RPMI7951 (cell line): ENCODE measurements around the gene TIAM2. TPM values are rescaled to one million over a fixed set of nuclear protein-coding genes. Genes with fewer than 3 reads are reported as not detected.
A peak's percentile ranks its signal among the peaks of the same experiment; 100 is the strongest.

Source experiments
- DNase-seq: peaks from one replicate; pipeline ENCODE4 v3.0.0-alpha.2; 2012; ENCODE audit warnings: low read depth
- total RNA-seq: library from RNA; depleted of rRNA; stranded (reverse); fragments of >200 nt; shearing (Covaris generic); gene quantifications from 2 replicates; pipeline ENCODE4 v1.2.3, GENCODE V29; 2014

The TIAM2 gene
- total RNA-seq, 1 experiment from 2014 or later, result 18.3 TPM

DNA sequence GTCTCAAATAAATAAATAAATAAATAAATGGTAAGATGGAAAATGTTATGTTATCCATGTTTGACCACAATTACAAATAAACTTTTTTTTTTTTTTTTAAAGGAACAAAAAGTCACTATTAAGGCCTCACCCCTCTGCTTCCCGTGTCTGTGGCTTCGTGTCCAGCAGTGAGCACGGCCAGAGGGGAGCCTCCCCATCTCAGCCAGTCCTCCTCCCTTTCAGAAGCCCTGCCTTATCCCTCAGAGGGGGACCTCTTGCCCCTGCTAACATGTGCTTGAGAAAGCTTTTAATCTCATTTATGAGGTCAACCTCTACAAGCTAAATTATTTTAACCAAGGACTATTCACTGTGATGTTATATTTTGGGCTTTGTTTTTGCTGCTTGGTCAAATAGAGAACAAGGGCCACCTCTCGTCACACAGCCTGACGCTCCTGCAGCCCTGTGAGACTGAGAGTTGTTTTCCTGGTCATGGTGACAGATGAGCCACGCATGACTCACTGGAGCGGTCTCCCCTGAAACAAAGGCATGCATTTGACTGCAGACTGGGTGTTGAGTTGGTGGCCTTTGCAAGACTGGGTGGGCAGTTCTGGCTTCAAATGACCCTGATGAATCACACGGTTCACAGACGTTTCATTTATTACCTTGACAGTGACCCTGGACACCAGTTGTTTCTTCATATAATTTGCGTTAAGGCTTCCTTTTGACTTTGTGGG is 131.8 kb downstream of the TIAM2 start:
- peak; percentile 95 for DNase-seq

DNA sequence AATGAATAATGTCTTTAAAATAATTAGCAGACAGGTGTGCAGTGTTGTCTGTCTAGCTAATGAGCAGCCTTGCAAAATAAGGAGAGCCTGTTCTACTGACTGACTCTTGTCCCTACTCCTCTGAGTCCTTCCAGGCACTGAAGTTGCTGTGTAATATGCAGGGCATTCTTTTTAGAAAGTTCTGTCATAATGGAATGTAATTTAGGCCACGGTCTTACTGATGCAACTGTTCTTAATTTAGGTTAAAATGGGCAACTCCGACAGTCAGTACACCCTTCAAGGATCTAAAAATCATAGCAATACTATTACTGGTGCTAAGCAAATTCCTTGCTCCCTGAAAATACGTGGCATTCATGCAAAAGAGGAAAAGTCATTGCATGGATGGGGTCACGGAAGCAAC is 133.9 kb downstream of the TIAM2 start:
- no peak for DNase-seq

DNA sequence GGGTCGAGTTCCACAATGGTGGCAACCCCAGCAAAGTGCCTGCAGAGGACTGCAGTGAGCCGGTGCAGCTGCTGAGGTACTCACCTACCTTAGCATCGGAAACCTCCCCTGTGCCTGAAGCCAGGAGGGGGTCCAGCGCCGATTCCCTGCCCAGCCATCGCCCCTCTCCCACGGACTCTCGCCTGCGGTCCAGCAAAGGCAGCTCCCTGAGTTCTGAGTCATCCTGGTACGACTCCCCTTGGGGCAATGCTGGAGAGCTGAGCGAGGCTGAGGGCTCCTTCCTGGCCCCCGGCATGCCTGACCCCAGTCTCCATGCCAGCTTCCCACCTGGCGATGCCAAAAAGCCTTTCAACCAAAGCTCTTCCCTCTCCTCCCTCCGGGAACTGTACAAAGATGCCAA is 134.6 kb downstream of the TIAM2 start:
- DNase-seq, result no peak

DNA sequence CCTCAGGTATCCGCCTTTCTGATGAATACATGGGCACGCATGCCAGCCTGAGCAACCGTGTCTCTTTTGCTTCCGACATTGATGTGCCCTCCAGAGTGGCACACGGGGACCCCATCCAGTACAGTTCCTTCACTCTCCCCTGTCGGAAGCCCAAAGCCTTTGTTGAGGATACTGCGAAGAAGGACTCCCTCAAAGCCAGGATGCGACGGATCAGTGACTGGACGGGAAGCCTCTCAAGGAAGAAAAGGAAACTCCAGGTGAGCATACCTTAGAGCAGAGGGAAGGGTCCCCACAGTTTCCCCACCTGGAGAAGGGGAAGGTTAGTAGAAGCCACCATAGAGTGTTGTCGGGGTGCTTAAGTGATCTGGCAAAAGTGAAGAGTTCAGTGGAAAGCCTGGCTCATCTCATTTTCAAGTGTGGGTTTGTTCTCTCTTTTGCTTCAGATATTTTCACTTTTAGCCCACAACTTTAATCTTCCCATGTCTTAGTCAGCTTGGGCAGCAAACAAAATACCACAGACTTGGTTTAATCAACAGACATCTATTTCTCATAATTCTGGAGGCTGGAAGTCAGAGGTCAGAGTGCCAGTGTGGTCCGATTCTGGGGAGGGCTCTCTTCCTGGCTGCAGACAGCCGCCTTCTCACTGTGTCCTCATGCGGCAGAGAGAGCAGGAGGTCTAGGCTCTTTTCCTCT is 135.2 kb downstream of the TIAM2 start:
- no peak for DNase-seq

DNA sequence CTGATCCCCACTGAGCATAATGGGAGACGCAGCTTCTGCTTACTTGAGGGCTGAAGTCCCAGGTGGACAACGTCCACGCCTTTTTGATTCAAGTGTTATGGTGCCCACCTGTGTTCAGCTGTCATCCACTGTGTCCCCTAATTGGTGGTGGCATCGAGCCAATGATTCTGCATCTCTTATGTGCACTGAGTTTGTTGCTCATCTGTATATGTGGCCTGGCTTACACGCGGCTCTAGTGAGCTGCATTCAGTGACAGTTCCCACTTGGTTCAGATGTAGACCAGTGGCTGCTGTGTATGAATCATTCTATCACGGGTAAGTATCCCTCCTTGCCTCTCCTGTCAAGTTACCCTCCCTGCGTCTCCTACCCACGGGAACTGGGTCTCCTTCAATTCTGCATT is 137.5 kb downstream of the TIAM2 start:
- no peak for DNase-seq

DNA sequence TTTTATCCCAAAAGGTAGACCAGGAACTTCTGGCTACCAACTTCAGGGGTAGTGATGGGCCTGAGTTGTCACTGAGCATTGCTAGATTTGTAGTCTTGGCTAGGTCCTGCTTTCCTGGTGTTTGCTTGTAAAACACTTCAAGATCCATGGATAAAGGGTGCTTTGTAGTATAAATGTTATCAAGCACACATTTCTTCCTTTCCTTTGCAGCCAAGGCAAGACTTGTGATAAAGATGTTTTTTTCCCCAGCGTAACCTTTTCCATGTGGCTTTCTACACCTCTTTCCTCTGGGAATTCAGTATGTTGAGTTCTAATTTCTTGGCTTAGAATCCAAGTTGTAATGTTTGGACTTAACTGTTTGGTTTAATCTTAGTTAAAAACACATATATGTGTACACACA is 145.9 kb downstream of the TIAM2 start:
- DNase-seq, result no peak

DNA sequence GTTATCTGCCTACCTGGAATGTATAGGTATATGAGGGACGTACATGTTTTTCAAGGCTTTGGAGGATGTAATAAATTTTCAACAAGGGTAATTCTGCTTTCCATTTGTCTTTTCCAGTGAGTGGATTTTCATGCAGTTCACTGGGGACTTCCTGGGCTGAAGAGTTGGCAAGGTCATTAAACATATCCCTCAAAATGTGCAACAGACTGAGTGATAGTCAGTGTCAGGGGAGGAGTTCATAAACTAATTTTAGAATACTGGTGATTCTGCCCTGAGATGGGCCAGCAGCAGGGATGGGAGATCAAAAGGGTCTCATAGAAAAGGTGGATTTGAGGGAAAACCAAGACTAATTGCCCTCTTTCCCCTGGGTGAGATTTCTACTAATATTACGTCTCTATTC is 146.4 kb downstream of the TIAM2 start:
- DNase-seq, result no peak

DNA sequence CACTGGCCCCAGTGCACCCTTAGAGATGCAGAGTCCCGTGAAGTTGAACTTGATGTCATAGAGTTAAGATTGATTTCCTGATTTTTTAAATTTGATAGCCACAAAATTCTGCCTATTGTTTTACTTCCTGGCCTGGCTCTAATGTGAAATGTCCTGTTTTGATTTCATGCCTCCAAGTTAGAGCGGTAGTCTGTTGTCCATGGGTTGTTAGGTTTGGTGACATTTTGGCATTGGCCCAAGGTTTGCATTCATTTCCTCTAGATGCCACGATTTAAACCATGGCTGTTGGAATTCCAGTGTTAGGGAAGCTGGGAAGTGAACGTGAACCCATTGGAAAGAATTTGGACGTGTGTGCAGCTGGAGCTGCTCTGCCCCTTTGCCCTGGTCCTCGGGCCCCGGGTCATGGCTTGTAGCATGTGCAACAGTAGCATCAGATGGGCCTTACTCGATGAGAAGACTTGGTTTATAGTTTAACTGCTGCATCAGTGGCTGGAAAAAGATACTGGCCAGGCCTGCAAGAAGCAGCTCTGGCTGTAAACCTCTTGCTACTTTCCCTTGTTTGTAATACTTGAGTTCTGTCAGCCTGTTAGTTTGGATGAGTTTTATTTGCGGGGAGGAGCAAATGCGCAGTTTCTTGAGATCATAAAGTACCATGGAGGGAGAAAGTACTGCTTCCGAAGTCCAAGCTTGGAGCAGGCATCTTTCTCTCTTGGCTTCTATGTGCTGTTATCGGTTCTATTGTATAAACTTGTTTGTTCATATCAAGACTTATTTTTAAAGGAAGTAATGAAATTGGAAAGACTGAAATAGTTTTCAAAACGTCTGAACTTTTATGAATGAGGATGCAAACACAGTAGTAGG is 147.3 kb downstream of the TIAM2 start:
- DNase-seq, result peak; percentile 67

DNA sequence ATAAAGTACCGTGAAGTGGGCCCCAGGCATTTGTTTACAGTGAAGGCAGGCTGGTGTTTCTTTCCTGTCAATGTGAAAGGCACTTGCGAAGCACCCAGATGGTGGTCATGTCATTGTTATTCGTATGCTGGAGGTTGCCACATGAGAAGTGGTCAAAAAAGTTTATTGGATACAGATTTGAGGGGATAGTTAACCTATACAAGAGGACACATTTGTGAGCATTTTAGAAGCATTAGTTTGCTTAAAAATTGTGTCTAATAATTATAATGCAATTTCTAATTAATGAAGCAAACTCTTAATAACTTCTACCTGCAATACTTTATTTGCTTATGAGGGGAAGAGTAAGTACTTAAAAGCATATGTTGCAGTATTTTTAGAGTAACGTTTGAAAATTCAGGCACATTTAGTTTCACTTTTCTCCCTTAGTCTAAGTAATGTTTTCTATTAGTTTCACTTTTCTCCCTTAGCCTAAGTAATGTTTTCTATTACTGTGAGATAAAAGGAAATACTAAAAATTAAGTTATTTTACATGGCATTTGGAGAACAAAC is 148.0 kb downstream of the TIAM2 start:
- DNase-seq, result peak; percentile 47

DNA sequence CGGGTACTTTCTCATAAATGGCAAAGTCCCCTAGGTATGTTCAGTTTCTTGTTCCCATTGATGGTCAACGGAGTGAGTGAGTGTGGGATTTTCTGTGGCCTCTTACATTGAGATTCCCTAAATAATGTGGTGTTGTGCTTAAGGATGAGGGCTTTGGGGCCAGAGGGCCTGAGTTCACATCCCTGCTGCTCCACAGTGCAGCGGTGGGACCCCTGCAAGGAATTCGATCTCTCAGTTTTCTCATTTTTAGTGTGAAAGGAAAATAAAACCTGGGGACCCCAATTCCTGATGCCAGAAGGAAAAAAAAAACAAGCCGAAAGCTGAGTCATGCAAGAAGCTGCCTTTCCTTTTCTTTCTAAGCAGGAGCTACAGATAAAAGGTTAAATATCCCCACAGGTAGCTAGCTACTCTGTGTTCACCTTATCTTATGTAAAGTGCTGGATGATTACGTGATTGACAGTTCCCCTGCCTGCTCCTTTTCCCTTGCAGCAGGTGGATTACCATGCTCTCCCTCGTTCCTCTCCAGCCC is 148.5 kb downstream of the TIAM2 start:
- no peak for DNase-seq

DNA sequence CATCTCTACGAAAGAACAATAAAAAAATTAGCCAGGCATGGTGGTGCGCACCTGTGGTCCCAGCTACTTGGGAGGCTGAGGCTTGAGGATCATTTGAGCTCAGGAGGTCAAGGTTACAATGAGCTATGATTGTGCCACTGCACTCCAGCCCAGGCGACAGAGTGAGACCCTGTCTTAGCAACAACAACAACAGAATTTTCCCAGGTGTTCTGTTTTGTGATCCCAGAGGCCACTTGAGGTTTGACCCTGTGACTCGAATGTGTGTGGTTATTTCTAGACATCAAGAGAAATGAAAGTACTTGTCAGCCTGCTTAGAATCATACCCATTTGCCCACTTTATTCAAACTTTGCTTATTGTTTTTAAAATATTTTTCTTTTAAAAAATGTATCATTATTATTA is 151.1 kb downstream of the TIAM2 start:
- DNase-seq, result no peak

DNA sequence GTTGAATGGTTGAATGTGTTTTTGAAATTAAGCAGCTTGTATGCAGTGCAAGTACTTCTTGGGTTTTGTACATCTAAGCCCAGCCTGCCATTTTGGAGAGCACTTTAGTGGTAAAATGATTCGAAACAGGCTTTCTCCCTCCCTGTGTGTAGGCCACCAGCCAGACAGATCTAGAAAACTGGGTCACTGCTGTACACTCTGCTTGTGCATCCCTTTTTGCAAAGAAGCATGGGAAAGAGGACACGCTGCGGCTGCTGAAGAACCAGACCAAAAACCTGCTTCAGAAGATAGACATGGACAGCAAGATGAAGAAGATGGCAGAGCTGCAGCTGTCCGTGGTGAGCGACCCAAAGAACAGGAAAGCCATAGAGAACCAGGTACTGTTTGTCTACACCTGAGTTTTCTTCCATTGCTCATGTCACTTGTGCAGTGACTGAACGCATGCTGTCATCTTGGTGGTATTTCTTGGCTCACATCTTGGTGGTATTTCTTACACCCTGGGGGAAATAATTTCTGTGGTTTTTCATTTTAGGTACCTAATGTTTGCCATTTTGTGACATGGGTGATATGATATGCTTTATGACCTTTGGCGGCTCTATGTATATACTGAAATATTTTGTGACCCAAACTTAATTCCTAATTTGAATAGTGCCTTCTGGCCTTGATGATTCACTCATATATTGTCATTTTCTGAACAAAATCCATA is 153.0 kb downstream of the TIAM2 start:
- DNase-seq, result no peak

DNA sequence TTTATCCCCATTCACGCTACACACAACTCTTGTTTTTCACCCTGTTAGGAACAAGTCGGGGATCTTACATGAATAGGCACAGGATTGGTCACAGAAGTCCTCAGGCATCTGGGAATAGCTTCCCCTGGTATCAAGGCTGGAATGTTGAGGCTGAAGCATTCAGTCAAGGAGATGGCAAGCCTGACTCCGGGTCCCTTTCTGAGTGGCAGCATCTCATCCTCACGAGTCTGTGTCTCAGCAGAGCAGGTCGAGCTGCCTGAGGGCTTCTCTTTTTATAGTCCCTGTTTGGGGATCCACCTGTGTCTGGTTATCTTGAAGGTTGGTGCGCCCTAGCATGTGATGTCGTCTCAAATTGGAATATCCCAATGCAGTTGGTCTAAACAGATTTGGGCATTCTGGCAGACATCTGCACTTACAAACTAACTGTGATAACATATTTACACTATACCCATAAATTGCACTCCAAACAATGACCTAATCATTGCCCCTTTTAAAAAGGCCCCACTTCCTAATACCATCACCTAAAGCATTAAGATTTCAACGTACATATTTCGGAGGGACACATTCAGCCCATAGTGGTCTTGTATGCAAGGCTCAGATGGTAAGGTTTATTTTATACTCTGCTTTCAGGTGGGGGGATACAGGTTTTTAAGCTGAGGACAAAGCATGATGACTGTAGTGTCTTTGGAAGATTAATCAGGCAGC is 156.0 kb downstream of the TIAM2 start:
- DNase-seq, result no peak

DNA sequence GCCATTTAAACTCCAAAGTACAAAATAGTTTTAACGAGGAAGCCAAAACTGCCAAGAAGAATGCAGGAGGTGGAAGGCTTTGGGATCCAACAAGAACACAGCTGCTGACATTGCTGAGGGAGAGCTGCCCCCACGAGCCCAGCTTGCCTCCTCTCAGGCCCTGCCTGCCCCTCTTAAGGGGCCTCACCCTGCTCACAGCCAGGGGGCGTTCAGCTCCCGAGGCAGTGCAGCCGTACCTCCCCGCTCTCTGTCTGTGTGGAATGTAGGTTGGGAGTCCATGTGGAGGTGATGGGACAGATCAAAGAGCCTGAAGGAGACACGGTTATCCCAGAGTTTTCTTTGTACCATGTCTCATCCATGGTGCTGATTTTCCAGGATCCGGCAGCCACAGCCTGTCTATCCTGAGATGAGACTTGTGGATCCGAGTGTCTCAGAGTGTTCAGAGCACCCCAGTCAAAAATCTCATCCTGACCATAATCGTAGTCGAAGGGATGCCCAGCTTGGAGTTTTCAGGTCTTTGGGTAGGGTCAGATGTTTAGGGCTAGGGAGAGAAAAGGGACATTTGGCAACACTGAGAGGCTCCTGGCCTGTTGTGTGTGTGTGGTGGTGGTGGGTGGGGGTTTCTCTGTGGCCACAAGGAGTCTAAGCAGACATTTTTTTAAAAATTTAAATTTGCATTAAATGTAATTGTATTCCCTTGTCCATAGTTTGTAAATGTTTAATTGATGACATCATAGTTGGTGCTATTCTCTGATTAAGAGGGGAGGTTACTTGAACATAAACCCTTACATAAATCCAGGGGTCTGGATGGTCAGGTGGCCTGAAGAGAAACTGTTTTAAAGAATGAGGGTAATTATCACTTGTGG is 157.3 kb downstream of the TIAM2 start:
- DNase-seq, result no peak

DNA sequence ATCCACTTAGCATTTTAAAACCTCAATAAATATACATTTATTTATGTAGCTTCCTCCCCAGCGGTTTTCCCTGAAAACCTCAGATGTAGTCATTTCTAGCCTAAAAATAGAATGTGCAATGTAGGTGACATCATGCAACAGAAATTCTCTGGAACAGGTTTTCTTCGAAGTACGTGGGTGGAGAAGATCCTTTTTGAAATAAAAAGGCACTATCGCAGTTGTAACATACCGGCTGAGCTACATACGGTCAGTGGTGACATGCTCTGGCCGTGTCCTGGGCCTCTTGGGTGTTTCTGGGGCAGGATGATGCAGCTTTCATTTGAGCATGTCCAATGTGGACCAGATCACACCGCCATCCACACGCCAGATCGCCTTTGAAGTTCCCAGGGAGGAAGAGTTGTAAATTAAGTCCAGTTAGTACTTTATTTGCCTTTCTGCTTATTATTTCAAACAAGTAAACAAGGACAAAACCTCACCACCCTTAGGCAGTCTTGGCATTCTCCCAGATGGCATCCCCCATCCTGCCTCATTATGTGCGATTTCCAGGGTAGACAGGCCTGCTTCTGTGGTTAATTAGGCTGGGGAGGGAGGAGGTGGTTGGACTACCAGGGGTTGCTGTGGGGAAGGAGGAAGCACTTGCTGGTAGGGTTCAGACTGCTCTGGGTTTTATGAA is 159.2 kb downstream of the TIAM2 start:
- DNase-seq, result peak; percentile 95

DNA sequence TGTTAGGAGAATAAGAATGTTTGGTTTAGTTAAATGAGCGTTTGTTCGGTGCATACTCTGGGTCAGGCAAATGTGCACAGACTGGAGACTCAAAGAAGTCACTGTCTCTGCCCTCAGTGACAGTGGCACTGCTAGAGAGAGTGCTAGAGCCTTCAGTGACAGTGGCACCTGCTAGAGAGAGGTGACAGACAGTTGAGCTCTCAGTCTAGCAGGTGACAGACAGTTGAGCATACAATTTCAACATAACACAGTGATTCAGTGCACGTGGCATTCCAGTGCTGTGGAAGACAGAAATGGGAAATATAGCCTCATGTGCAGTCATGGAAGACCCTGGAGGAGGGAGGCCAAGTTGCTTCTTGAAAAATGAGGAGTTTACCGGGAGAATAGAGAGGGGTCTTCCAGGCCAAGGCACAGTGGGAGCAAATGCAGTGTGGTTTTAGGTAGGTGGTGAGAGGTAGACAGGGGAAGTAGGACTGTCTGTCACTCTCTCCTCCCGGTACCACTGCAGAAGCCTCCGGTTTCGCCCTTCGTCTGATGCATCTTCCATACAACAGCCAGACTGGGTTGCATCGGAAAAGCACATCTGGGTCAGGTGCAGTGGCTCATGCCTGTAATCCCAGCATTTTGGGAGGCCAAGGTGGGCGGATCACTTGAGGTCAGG is 160.8 kb downstream of the TIAM2 start:
- DNase-seq, result no peak

DNA sequence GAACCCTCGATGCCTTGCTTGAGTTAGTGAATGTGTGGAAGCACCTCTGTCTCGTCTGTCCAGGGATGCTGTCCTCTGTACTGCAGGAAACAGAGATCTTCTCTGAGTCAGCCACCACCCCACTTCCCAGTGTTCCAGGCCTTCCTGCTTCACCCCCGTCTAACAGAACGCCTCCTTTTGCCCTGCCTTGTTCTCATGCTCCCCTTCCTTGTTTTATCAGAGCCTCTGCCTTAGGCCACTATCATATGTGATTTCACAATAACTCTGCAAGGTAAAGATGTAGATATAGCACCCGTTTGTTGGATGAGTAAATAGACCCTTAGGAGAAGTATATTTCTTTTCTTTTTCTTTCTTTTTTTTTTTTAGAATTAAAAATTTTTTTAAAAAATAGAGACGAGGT is 162.0 kb downstream of the TIAM2 start:
- no peak for DNase-seq

DNA sequence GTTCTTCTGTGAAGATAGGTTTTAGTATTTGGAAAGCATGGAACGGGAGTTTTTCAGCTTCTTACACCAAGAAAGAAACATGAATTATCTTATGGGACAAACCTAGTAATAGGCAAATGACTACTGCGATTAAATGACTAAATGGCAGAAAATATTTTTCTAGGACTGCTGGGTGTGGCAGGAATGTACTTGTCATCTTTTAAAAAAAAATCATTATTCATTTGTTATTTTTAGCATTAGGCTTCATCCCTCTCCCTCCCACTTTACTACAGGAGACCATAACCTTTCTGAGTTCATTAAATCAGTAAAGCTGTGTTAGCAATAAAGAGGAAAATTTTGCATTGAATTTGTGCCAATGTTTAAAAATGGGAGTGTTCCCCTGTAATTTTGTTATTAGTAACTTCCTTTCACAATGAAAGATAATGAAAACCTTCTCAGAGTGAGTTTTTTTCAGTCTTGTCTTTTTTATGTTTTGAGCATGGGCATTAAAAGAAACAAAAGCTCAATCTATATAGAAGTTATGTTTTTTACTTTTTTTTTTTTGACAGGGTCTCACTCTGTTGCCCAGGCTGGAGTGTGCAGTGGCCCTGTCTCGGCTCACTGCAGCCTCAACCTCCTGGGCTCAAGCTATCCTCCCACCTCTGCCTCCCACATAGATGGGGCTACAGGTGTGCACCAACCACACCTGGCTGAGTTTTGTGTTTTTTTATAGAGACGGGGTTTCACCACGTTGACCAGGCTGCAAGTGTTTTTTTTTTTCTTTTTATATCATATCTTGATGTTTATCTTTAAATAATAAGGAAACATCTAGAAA is 163.1 kb downstream of the TIAM2 start:
- no peak for DNase-seq
